MCF 10A (cell line): ENCODE results near the gene LRRC45. TPM values are rescaled to one million over a fixed set of nuclear protein-coding genes. Genes with fewer than 3 reads are reported as not detected.

Experiments used
- BruUV-seq: library from RNA; stranded (reverse); fragments of 400-500 nt; replicated peaks from 2 replicates; lab custom pipeline; 2021; lab: Mats Ljungman, UMichigan
- CTCF ChIA-PET: fragments of 300-600 bp; sonication (Branson Sonifier 250); formaldehyde crosslinking; extraction: SDS; loops from one replicate; lab custom pipeline; 2021; ENCODE audit warnings: antibody characterized with exemption, inconsistent platforms; lab: Yijun Ruan, JAX
- POLR2A ChIA-PET: fragments of 300-600, 350-650 bp; sonication (Branson Sonifier 250); formaldehyde crosslinking; extraction: SDS; loops from one replicate; lab custom pipeline; 2020; ENCODE audit warnings: antibody characterized with exemption, inconsistent platforms; lab: Yijun Ruan, JAX
- DNase-seq: peaks from one replicate; pipeline ENCODE4 v3.0.0-alpha.2; 2018; ENCODE audit not compliant: unreplicated experiment
- H3K27ac Mint-ChIP-seq: one replicate; pipeline ENCODE4 v1.8.0; 2022; ENCODE audit warnings: mild to moderate bottlenecking, low read depth, mixed read lengths; ENCODE audit not compliant: unreplicated experiment
- H3K27me3 Mint-ChIP-seq: one replicate; pipeline ENCODE4 v1.8.0; 2022; ENCODE audit warnings: mixed read lengths; ENCODE audit not compliant: insufficient read depth, unreplicated experiment
- H3K36me3 Mint-ChIP-seq: one replicate; pipeline ENCODE4 v1.8.0; 2022; ENCODE audit warnings: mild to moderate bottlenecking, moderate library complexity, mixed read lengths; ENCODE audit not compliant: insufficient read depth, unreplicated experiment
- H3K4me1 Mint-ChIP-seq: one replicate; pipeline ENCODE4 v1.8.0; 2022; ENCODE audit warnings: mixed read lengths; ENCODE audit not compliant: insufficient read depth, unreplicated experiment
- H3K4me3 Mint-ChIP-seq: one replicate; pipeline ENCODE4 v1.8.0; 2022; ENCODE audit warnings: mild to moderate bottlenecking, moderate library complexity, mixed read lengths; ENCODE audit not compliant: unreplicated experiment
- H3K9me3 Mint-ChIP-seq: one replicate; pipeline ENCODE4 v1.8.0; 2022; ENCODE audit warnings: mixed read lengths; ENCODE audit not compliant: unreplicated experiment
- CTCF ChIP-seq: fragments of 200-600 bp; IDR thresholded peaks from one replicate; pipeline ENCODE4 v1.8.0; 2022; ENCODE audit warnings: antibody characterized with exemption, mild to moderate bottlenecking; ENCODE audit not compliant: unreplicated experiment
- intact Hi-C: fragments of 100-400 bp; cut with micrococcal nuclease; formaldehyde crosslinking; loops from 2 replicates; pipeline ENCODE4 v1.14.1; 2022
- total RNA-seq: library from RNA; stranded (reverse); gene quantifications from 2 replicates; pipeline ENCODE4 v1.2.3, GENCODE V29; 2022

The LRRC45 gene
- total RNA-seq, 1 experiment from 2014 or later, result 3.4 TPM

GRCh38 chr17:82006468-82007227 is 16.5 kb upstream of the LRRC45 start:
- POLR2A ChIA-PET, result interaction anchor here (1.0 kb wide), 1 partner anchor 15 kb away, joined by 3 read pairs; no protein-coding TSS in a partner anchor
- no peaks in the 10 kb centered on the region for H3K9me3 Mint-ChIP-seq
- CTCF ChIA-PET, result interaction anchor here (1.0 kb wide), 1 partner anchor 13 kb away, joined by 4 read pairs; no protein-coding TSS in a partner anchor
- intact Hi-C loops, result no loop called here
- no peak overlapping the region for H3K4me3 Mint-ChIP-seq
- no peak for TF ChIP-seq CTCF
- peak; percentile 56 for DNase-seq
- H3K36me3 Mint-ChIP-seq, result peaks cover 12% of the 10 kb centered on the region
- peaks cover 10% of the 10 kb centered on the region for H3K4me1 Mint-ChIP-seq
- no peak overlapping the region for H3K27ac Mint-ChIP-seq
- no TSS peak for BruUV-seq
- H3K27me3 Mint-ChIP-seq, result no peaks in the 10 kb centered on the region

- ChIA-PET CTCF (interaction anchor here (1.0 kb wide), 1 partner anchor 13 kb away, joined by 4 read pairs; no protein-coding TSS in a partner anchor), POLR2A (interaction anchor here (1.0 kb wide), 1 partner anchor 14 kb away, joined by 3 read pairs; no protein-coding TSS in a partner anchor)
- Mint-ChIP-seq H3K4me1 (peaks cover 10% of the 10 kb centered on the region), H3K4me3 (no peak overlapping the region), H3K27ac (no peak overlapping the region), H3K36me3 (peaks cover 12% of the 10 kb centered on the region), H3K27me3 (no peaks in the 10 kb centered on the region), H3K9me3 (no peaks in the 10 kb centered on the region)
- TF ChIP-seq CTCF, result no peak
- no peak for DNase-seq
- no TSS peak for BruUV-seq
- intact Hi-C loops, result no loop called here
These were observed 15.9 kb upstream of the LRRC45 start for GRCh38 chr17:82007228-82007494.

GRCh38 chr17:82007495-82008257 is 15.4 kb upstream of the LRRC45 start:
- Mint-ChIP-seq H3K4me1 (peaks cover 10% of the 10 kb centered on the region), H3K27me3 (no peaks in the 10 kb centered on the region), H3K4me3 (no peak overlapping the region), H3K27ac (no peak overlapping the region), H3K36me3 (peaks cover 12% of the 10 kb centered on the region), H3K9me3 (no peaks in the 10 kb centered on the region)
- POLR2A ChIA-PET, result interaction anchor here (0.6 to 1.2 kb wide), 2 partner anchors 14 to 48 kb away, joined by 3 to 4 read pairs; no protein-coding TSS in a partner anchor
- TF ChIP-seq CTCF, result no peak
- intact Hi-C loops, result no loop called here
- CTCF ChIA-PET, result interaction anchor here (1.1 to 1.2 kb wide), 2 partner anchors 14 to 22 kb away, joined by 3 to 5 read pairs; no protein-coding TSS in a partner anchor
- no TSS peak for BruUV-seq
- DNase-seq, result no peak
